Jurkat, Clone E6-1 (cell line): ENCODE results near the gene ACVR1C.
"Not testable (repeated sequence)": the region's sequence is repeated elsewhere in the genome, so short reads cannot be mapped to it uniquely, and the experiment has no call there.

Experiments used
- DNase-seq: peaks from one replicate; pipeline ENCODE4 v3.0.0-alpha.2; 2011; ENCODE audit warnings: low read depth, low spot score
- H3K4me3 ChIP-seq: 2 replicates; pipeline ENCODE4 v1.5.1; 2011; ENCODE audit warnings: mild to moderate bottlenecking, low read length, control low read depth, moderate library complexity

Gene ACVR1C

GRCh38 chr2:157592948-157593347 lies 35.7 kb downstream of the ACVR1C start:
- DNase-seq = peak; percentile 5
- no peak overlapping the region for H3K4me3 ChIP-seq

GRCh38 chr2:157592374-157592773 lies 36.3 kb downstream of the ACVR1C start:
- no peak for DNase-seq
- no peak overlapping the region for H3K4me3 ChIP-seq

GRCh38 chr2:157587576-157587975 lies 41.1 kb downstream of the ACVR1C start:
- no peak overlapping the region for H3K4me3 ChIP-seq
- no peak for DNase-seq

GRCh38 chr2:157574165-157574564 lies 54.5 kb downstream of the ACVR1C start:
- DNase-seq = no peak
- H3K4me3 ChIP-seq = no peak overlapping the region

GRCh38 chr2:157572725-157573124 lies 55.9 kb downstream of the ACVR1C start:
- no peak overlapping the region for H3K4me3 ChIP-seq
- peak; percentile 22 for DNase-seq

GRCh38 chr2:157566623-157567022 lies 62.0 kb downstream of the ACVR1C start:
- not testable (repeated sequence) for H3K4me3 ChIP-seq, DNase-seq

GRCh38 chr2:157566113-157566512 lies 62.6 kb downstream of the ACVR1C start:
- not testable (repeated sequence) for DNase-seq

GRCh38 chr2:157565550-157565949 lies 63.1 kb downstream of the ACVR1C start:
- no peak for DNase-seq
- H3K4me3 ChIP-seq = no peak overlapping the region

More at GRCh38 chr2:157566113-157566512, 62.6 kb downstream of the ACVR1C start:
- not testable (repeated sequence) for H3K4me3 ChIP-seq

GRCh38 chr2:157559890-157560289 lies 68.8 kb downstream of the ACVR1C start:
- H3K4me3 ChIP-seq = no peak overlapping the region
- DNase-seq = no peak

GRCh38 chr2:157559461-157559860 lies 69.2 kb downstream of the ACVR1C start:
- DNase-seq = no peak

GRCh38 chr2:157559061-157559460 lies 69.6 kb downstream of the ACVR1C start:
- H3K4me3 ChIP-seq = no peak overlapping the region
- DNase-seq = no peak

More at GRCh38 chr2:157559461-157559860, 69.2 kb downstream of the ACVR1C start:
- no peak overlapping the region for H3K4me3 ChIP-seq

GRCh38 chr2:157557770-157558169 lies 70.9 kb downstream of the ACVR1C start:
- DNase-seq = no peak
- H3K4me3 ChIP-seq = no peak overlapping the region

- no peak for DNase-seq
- H3K4me3 ChIP-seq = no peak overlapping the region
These were observed 88.6 kb downstream of the ACVR1C start for GRCh38 chr2:157540102-157540501.

GRCh38 chr2:157538064-157538463 lies 90.6 kb downstream of the ACVR1C start:
- no peak overlapping the region for H3K4me3 ChIP-seq
- no peak for DNase-seq

- no peak for DNase-seq
- no peak overlapping the region for H3K4me3 ChIP-seq
These were observed 91.8 kb downstream of the ACVR1C start for GRCh38 chr2:157536815-157537214.

GRCh38 chr2:157528963-157529751 lies 99.5 kb downstream of the ACVR1C start:
- no peak overlapping the region for H3K4me3 ChIP-seq
- no peak for DNase-seq

GRCh38 chr2:157526070-157526469 lies 102.6 kb downstream of the ACVR1C start:
- H3K4me3 ChIP-seq = no peak overlapping the region
- DNase-seq = no peak

- DNase-seq = no peak
- H3K4me3 ChIP-seq = no peak overlapping the region
These were observed 105.1 kb downstream of the ACVR1C start for GRCh38 chr2:157523270-157524247.

GRCh38 chr2:157514966-157515365 lies 113.7 kb downstream of the ACVR1C start:
- not testable (repeated sequence) for H3K4me3 ChIP-seq, DNase-seq

GRCh38 chr2:157509744-157510143 lies 118.9 kb downstream of the ACVR1C start:
- no peak overlapping the region for H3K4me3 ChIP-seq
- DNase-seq = no peak
